CD8-positive, alpha-beta memory T cell (primary cell): ENCODE results near the gene FCGR3A. TPM values are rescaled to one million over a fixed set of nuclear protein-coding genes. Genes with fewer than 3 reads are reported as not detected.
A peak's percentile ranks its signal among the peaks of the same experiment; 100 is the strongest.
"Not testable (repeated sequence)": the region's sequence is repeated elsewhere in the genome, so short reads cannot be mapped to it uniquely, and the experiment has no call there.

ENCODE experiments used
- CTCF ChIA-PET: fragments of 350-600 bp; sonication (Branson Sonifier 250); formaldehyde crosslinking; loops from one replicate; lab custom pipeline; 2021; ENCODE audit warnings: antibody characterized with exemption; lab: Charles Lee
- POLR2A ChIA-PET: fragments of 350-600 bp; sonication (Branson Sonifier 250); formaldehyde crosslinking; loops from one replicate; lab custom pipeline; 2021; ENCODE audit warnings: antibody characterized with exemption; lab: Charles Lee
- DNase-seq, 5 donors: peaks; one replicate each; pipeline versions ENCODE4 v3.0.0 to v3.0.0-alpha.2; 2020 to 2022; ENCODE audit warnings: mixed read lengths in 1 of 5
- H3K27ac ChIP-seq: one replicate; pipeline ENCODE4 v1.7.0; 2013; ENCODE audit warnings: low read depth, mild to moderate bottlenecking, low read length, moderate library complexity
- H3K27me3 ChIP-seq: 2 replicates; pipeline ENCODE4 v1.7.0; 2013; ENCODE audit warnings: low read length, mild to moderate bottlenecking; ENCODE audit not compliant: insufficient read depth, poor library complexity, severe bottlenecking
- H3K36me3 ChIP-seq: 2 replicates; pipeline ENCODE4 v1.7.0; 2013; ENCODE audit warnings: mild to moderate bottlenecking, low read length, moderate library complexity; ENCODE audit not compliant: insufficient read depth
- H3K4me1 ChIP-seq: 2 replicates; pipeline ENCODE4 v1.7.0; 2013; ENCODE audit warnings: mild to moderate bottlenecking, low read length, moderate library complexity; ENCODE audit not compliant: insufficient read depth
- H3K4me3 ChIP-seq: 2 replicates; pipeline ENCODE4 v1.7.0; 2013; ENCODE audit warnings: mild to moderate bottlenecking, low read length
- H3K9me3 ChIP-seq: 2 replicates; pipeline ENCODE4 v1.7.0; 2013; ENCODE audit warnings: mild to moderate bottlenecking, low read length
- H3K27ac Mint-ChIP-seq, 8 donors: one replicate each; pipeline ENCODE4 v1.8.0; 2020 to 2021; ENCODE audit warnings: mixed read lengths in 8 of 8, mild to moderate bottlenecking in 6 of 8, inconsistent platforms in 3 of 8, moderate library complexity in 3 of 8
- H3K27me3 Mint-ChIP-seq, 2 donors: one replicate each; pipeline ENCODE4 v1.8.0; 2020 to 2021; ENCODE audit warnings: mixed read lengths in 2 of 2, mild to moderate bottlenecking in 1 of 2, moderate library complexity in 1 of 2
- H3K36me3 Mint-ChIP-seq, 3 donors: one replicate each; pipeline ENCODE4 v1.8.0; 2020 to 2021; ENCODE audit warnings: mixed read lengths in 3 of 3, inconsistent platforms in 1 of 3, mild to moderate bottlenecking in 1 of 3
- H3K4me1 Mint-ChIP-seq, 3 donors: one replicate each; pipeline ENCODE4 v1.8.0; 2020 to 2021; ENCODE audit warnings: mixed read lengths in 3 of 3, inconsistent platforms in 1 of 3, mild to moderate bottlenecking in 1 of 3
- H3K4me3 Mint-ChIP-seq, 7 donors: one replicate each; pipeline ENCODE4 v1.8.0; 2020 to 2021; ENCODE audit warnings: mixed read lengths in 7 of 7, mild to moderate bottlenecking in 6 of 7, moderate library complexity in 4 of 7, inconsistent platforms in 2 of 7
- H3K9me3 Mint-ChIP-seq, 5 donors: one replicate each; pipeline ENCODE4 v1.8.0; 2020 to 2022; ENCODE audit warnings: mixed read lengths in 5 of 5, mild to moderate bottlenecking in 3 of 5, moderate library complexity in 2 of 5, inconsistent platforms in 1 of 5
- polyA plus RNA-seq: library from polyadenylated mRNA; unstranded; fragments of 300-500 nt; fragmentation: Illumina TruSeq; gene quantifications from one replicate; pipeline ENCODE4 v1.2.3, GENCODE V29; 2021
- total RNA-seq, 2 experiments: library from RNA; stranded (reverse); gene quantifications; one replicate each; pipeline ENCODE4 v1.2.3, GENCODE V29; 2021

Gene FCGR3A
- total and polyA plus RNA-seq, 3 experiments from 2014 or later: 0.58 to 44.6 (median 1.1) TPM

- H3K9me3 ChIP-seq, H3K27ac ChIP-seq, H3K27me3 ChIP-seq, H3K36me3 ChIP-seq, H3K4me3 ChIP-seq, H3K36me3 Mint-ChIP-seq, POLR2A ChIA-PET, H3K9me3 Mint-ChIP-seq, DNase-seq, H3K27me3 Mint-ChIP-seq, H3K4me1 ChIP-seq, CTCF ChIA-PET: not testable (repeated sequence)
- Mint-ChIP-seq H3K4me1 (peaks cover 34 to 46% (median 35%) of the 10 kb centered on the region in 3 donors), H3K27ac (peak overlapping the region in 2 of 8 donors; percentile 24 to 76), H3K4me3 (peak overlapping the region in 1 of 7 donors; percentile 6)
Measured at GRCh38 chr1:161550942-161551341, 1.3 kb upstream of the FCGR3A start.

- H3K36me3 ChIP-seq, H3K27me3 Mint-ChIP-seq, H3K36me3 Mint-ChIP-seq, H3K9me3 ChIP-seq, CTCF ChIA-PET, H3K27me3 ChIP-seq, POLR2A ChIA-PET, H3K9me3 Mint-ChIP-seq, DNase-seq, H3K4me1 ChIP-seq, H3K4me3 ChIP-seq, H3K27ac ChIP-seq: not testable (repeated sequence)
- peaks cover 39 to 47% (median 41%) of the 10 kb centered on the region in 3 donors for H3K4me1 Mint-ChIP-seq
- peak overlapping the region in 3 of 7 donors; percentile 23 to 78 (median 73) for H3K4me3 Mint-ChIP-seq
- peak overlapping the region in 4 of 8 donors; percentile 54 to 89 (median 71) for H3K27ac Mint-ChIP-seq
Measured at GRCh38 chr1:161548749-161549406, 740 bp downstream of the FCGR3A start.

GRCh38 chr1:161547995-161548741 is 1.4 kb downstream of the FCGR3A start:
- H3K27ac ChIP-seq, H3K4me3 ChIP-seq, CTCF ChIA-PET, DNase-seq, H3K9me3 Mint-ChIP-seq, H3K36me3 Mint-ChIP-seq, H3K27me3 ChIP-seq, H3K27me3 Mint-ChIP-seq, H3K9me3 ChIP-seq, POLR2A ChIA-PET, H3K36me3 ChIP-seq: not testable (repeated sequence)
- peaks cover 16% of the 10 kb centered on the region for H3K4me1 ChIP-seq
- peak overlapping the region in 1 of 7 donors; percentile 24 for H3K4me3 Mint-ChIP-seq
- peaks cover 46 to 54% (median 48%) of the 10 kb centered on the region in 3 donors for H3K4me1 Mint-ChIP-seq
- H3K27ac Mint-ChIP-seq: peak overlapping the region in 1 of 8 donors; percentile 77

- H3K4me3 Mint-ChIP-seq: peak overlapping the region; percentile 7 to 82 (median 70)
- H3K9me3 ChIP-seq, CTCF ChIA-PET, H3K27me3 Mint-ChIP-seq, H3K4me3 ChIP-seq, H3K36me3 ChIP-seq, H3K9me3 Mint-ChIP-seq, H3K27me3 ChIP-seq, POLR2A ChIA-PET, H3K36me3 Mint-ChIP-seq: not testable (repeated sequence)
- peaks cover 69 to 73% (median 72%) of the 10 kb centered on the region in 3 donors for H3K4me1 Mint-ChIP-seq
- peak in 2 of 5 donors; percentile 26 to 62 for DNase-seq
- Histone ChIP-seq H3K4me1 (peaks cover 43% of the 10 kb centered on the region), H3K27ac (peak overlapping the region; percentile 38)
- peak overlapping the region; percentile 72 to 94 (median 93) for H3K27ac Mint-ChIP-seq
Measured at GRCh38 chr1:161545005-161545731, 4.5 kb downstream of the FCGR3A start.

- POLR2A ChIA-PET, H3K27me3 ChIP-seq, CTCF ChIA-PET, H3K36me3 ChIP-seq, H3K4me3 ChIP-seq, H3K9me3 ChIP-seq, DNase-seq, H3K36me3 Mint-ChIP-seq, H3K9me3 Mint-ChIP-seq: not testable (repeated sequence)
- H3K27ac Mint-ChIP-seq: peak overlapping the region; percentile 71 to 98 (median 88)
- Histone ChIP-seq H3K4me1 (peaks cover 36% of the 10 kb centered on the region), H3K27ac (peak overlapping the region; percentile 74)
- peaks cover 71 to 76% (median 72%) of the 10 kb centered on the region in 3 donors for H3K4me1 Mint-ChIP-seq
- peak overlapping the region in 5 of 7 donors; percentile 44 to 77 (median 61) for H3K4me3 Mint-ChIP-seq
- H3K27me3 Mint-ChIP-seq: peaks cover 0 to 11% of the 10 kb centered on the region in 2 donors
Measured at GRCh38 chr1:161543125-161543524, 6.5 kb downstream of the FCGR3A start.

- CTCF ChIA-PET, H3K9me3 ChIP-seq, H3K36me3 ChIP-seq, H3K36me3 Mint-ChIP-seq, H3K27me3 ChIP-seq, H3K9me3 Mint-ChIP-seq: not testable (repeated sequence)
- Histone ChIP-seq H3K4me3 (peak overlapping the region; percentile 18), H3K4me1 (peaks cover 36% of the 10 kb centered on the region), H3K27ac (peak overlapping the region; percentile 74)
- peak in 4 of 5 donors; percentile 41 to 77 (median 64) for DNase-seq
- peaks cover 0 to 11% of the 10 kb centered on the region in 2 donors for H3K27me3 Mint-ChIP-seq
- peaks cover 67 to 77% (median 73%) of the 10 kb centered on the region in 3 donors for H3K4me1 Mint-ChIP-seq
- POLR2A ChIA-PET: interaction anchor here (1.5 kb wide), 1 partner anchor 208 kb away, joined by 3 read pairs; the partner anchor contains the start of gene DUSP12
- peak overlapping the region; percentile 56 to 78 (median 70) for H3K4me3 Mint-ChIP-seq
- peak overlapping the region; percentile 55 to 98 (median 90) for H3K27ac Mint-ChIP-seq
Measured at GRCh38 chr1:161542091-161542559, 7.5 kb downstream of the FCGR3A start.

GRCh38 chr1:161540570-161540960 is 9.1 kb downstream of the FCGR3A start:
- not testable (repeated sequence) for H3K36me3 ChIP-seq, H3K27me3 ChIP-seq, H3K36me3 Mint-ChIP-seq, H3K9me3 Mint-ChIP-seq, H3K9me3 ChIP-seq
- H3K27ac Mint-ChIP-seq: peak overlapping the region; percentile 89 to 99 (median 98)
- H3K27me3 Mint-ChIP-seq: peaks cover 0 to 11% of the 10 kb centered on the region in 2 donors
- H3K4me1 Mint-ChIP-seq: peaks cover 56 to 67% (median 64%) of the 10 kb centered on the region in 3 donors
- POLR2A ChIA-PET: interaction anchor here (0.9 to 1.5 kb wide), 2 partner anchors 52 to 209 kb away, joined by 3 to 6 read pairs; partner anchors contain the start of gene DUSP12
- H3K4me3 Mint-ChIP-seq: peak overlapping the region; percentile 93 to 97 (median 95)
- peak overlapping the region; percentile 87 for H3K4me3 ChIP-seq
- CTCF ChIA-PET: interaction anchor here (1.7 to 1.8 kb wide), 2 partner anchors 9 to 53 kb away, joined by 5 to 13 read pairs; no protein-coding TSS in a partner anchor
- DNase-seq: peak in 1 of 5 donors; percentile 17
- peak overlapping the region; percentile 87 for H3K27ac ChIP-seq
- H3K4me1 ChIP-seq: peaks cover 36% of the 10 kb centered on the region
